ENCODE results near the gene TMCO5A.
A peak's percentile ranks its signal among the peaks of the same experiment; 100 is the strongest.

Gene TMCO5A

DNA sequence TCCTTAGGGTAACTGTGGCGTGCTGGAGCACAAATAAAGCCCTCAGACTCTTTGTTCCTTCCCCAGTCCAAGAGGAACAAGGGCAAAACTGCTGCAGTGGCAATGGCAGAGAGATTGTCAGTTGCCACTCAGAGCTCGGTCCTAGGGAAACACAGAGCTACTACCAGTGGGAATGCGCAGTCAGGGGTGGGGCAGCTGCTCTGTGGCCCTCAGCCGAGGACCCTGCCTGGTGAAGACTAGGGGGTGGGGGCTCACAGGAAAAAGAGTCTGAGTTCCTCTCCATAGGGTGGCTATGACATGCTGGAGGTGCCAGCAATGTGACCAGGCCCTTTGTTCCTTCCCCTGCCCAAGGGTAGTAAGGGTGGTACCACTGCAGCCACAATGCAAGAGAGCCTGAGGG lies 43.8 kb downstream of the TMCO5A start:
- DNase-seq = no peak

DNA sequence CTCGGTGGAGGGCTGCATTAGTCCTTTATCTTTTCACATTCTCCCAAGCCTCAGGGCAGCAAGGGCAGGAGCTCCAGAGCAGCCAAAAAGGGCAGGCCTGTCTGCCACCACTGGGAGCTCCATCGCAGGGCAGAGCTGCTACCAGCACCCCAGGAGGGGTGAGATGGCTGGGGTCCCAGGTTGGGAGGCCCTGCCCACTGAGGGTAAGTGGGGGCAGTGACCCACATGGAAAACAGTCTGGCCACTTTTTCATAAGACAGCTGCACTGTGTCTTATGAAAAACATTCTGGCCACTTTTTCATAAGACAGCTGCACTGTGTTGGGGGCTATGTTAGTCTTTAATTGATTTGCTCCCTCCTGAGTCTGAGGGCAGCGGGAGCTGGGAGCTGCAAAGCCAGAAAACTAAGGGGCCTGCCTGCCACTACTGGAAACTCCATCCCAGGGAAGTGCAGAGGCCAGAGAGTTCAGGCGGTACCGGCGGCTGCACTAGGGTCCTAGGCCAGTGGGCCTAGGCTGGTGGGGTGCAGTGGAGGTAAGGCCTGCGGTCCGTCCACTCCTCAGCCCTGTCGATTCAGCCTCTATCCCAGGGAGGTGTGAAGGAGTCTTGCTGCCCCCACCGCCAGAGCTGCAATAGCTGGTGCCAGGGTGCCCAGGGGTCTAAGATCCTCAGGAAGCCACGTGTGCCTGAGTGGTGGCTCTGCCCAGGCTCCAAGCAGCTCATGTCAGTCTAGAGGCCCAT lies 45.4 kb downstream of the TMCO5A start:
- no peak for DNase-seq

DNA sequence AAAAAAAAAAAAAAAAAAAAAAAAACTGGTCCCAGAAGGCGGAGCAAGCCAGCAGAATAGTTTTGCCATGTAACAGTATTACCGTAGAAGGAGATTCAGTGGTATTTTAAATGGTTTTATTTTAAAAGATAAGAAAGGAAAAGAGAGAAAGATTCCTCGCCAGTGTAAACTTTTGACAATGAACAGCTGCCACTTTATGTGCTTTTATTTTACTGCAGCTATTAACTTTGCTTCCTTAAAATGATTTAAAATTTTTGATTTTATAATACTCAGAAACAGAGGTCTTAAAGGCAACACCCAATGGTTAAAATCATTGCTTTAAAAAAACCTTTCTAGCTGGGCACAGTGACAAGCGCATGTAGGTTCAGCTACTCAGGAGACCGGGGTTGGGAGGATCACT lies 46.8 kb downstream of the TMCO5A start:
- no peak for DNase-seq

DNA sequence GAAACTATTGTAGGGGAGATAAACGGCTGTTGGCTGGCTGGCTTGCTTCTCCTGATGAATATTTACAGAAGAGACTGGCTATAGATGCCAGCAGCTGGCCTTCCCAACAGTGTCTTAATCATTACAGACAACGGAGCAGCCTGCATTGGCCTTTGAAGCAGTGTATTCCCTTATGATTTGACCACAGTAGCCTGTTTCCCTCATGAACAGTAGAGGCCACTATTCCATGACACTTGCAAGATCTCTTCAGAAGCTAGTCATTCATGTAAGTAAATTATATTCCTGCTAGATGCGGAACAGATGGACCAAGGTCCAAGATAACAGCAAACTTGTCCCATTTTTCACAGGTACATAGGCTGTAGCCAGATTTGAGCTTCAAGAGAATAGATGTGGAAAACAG lies 47.3 kb downstream of the TMCO5A start:
- DNase-seq = no peak

DNA sequence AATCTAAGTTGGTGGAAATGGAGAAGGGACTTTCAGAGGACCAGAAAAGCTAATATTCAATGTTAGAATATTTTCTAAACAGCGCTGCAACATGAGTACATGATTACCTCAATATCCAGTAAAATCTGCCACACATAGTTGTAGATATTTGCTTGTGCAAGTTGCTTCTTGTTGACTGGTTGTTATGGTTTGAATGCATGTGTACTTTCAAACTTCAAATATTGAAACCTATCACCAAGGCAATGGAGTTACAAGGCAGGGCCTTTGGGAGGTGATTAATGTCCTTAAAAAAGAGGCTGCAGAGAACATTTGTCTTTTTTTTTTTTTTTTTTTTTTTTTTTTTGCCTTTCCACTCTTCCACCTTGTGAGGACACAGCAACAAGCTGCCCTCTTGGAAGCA lies 49.9 kb downstream of the TMCO5A start:
- DNase-seq = no peak

DNA sequence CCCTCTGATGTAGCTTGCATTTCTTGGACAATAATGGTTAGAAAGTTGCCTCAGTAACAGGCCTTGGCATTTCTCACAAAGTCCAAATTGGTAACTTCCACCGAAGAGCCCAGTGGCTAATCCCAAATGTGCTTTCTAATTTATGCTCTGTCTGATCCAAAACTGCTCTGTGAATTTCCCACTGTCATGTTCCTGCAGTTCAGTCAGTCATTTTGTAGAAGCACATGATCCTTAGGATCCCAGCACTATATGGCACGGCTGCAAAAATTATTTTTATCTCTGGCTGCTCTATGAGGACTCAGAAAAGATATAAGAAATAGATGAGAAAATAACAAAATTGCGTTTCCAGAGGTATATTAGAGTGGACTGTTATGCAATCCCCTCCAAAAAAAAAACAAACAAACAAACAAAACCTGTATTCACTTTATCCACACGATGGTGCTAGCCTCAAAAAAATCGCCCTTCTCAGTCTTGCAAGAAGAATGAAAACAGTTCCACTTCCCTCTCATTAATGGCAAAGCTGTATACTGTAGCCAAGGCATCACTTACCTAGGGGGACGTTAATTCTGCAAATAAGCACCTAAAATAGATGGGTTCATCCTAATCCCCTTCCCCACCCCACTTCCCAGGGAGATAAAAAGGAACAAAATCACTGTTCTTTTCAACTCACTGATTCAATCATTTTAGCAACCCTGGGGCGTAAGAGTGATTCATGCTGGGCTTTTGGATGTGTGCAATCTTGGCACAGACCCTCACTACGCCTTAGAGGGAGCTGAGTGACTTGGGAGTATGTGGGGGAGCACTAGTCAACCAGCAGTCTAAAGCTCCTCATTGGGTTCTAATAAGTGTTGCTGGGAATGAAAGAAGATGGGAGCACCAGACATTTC lies 61.3 kb downstream of the TMCO5A start:
- DNase-seq = peak; percentile 9

All from CD4-positive, alpha-beta T cell treated with Interleukin-10 for 1 hour (primary cell).